ENCODE data around the gene SULT4A1. TPM values are rescaled to one million over a fixed set of nuclear protein-coding genes. Genes with fewer than 3 reads are reported as not detected.

SULT4A1 gene
- total and polyA plus RNA-seq, 2 of the 4 experiments (the other 2 are of a cell fraction) = 1.1 to 5.2 TPM

DNA sequence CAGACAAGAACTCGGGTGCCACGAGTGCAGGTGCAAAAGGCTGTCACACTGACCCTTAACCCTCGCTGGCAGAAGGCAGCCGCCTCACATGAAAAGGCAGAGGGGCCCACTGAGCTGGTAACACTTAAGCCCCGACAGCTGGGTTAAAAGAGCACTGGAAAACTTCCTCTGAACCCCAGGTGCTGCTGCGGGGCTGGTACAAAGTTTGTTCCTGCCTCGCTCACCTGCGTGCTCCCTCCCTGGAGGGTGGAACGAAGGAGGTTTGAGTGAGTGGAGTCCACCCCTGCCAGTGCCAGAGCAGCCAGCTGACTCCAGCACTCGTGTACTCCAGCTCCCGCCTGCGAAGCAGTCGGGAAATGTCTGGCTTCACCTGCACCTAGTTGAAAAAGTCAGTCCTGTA, 12.6 kb downstream of the SULT4A1 start:
- Histone ChIP-seq H3K4me2 (ENCODE audit: low read depth, low read length) (no peak overlapping the region), H3K27me3 (ENCODE audit: control insufficient read depth, insufficient read depth, low read length) (peaks cover 1% of the 10 kb centered on the region; the same call in 1 of the 2 replicates), H4K20me1 (ENCODE audit: insufficient read depth, low read length) (peaks cover 17% of the 10 kb centered on the region), H3K9me1 (ENCODE audit: insufficient read depth, low read length) (no peaks in the 10 kb centered on the region), H3K79me1 (ENCODE audit: low read depth in 1 of 2, low read length in 2 of 2) (peaks cover 0 to 2% of the 10 kb centered on the region in 2 experiments; a peak in 1 of 4 replicates), H2AK9ac (replicated peaks; ENCODE audit: low read depth, low read length, poor library complexity) (no peak overlapping the region), H3K27ac (ENCODE audit: insufficient read depth, low read length) (no peak overlapping the region), H3K14ac (replicated peaks; ENCODE audit: low read depth, low read length) (no peak overlapping the region), H3K9ac (ENCODE audit: low read depth, low read length) (no peak overlapping the region), H3K9me3 (ENCODE audit: control insufficient read depth, insufficient read depth, low read length) (no peaks in the 10 kb centered on the region), H2BK20ac (ENCODE audit: low read depth, low read length) (no peak overlapping the region), H3K36me3 (ENCODE audit: control insufficient read depth, insufficient read depth, low read length) (no peaks in the 10 kb centered on the region), H3K23ac (ENCODE audit: low read depth, low read length) (no peak overlapping the region), H3K56ac (ENCODE audit: extremely low read depth, insufficient read depth, low read length) (no peak overlapping the region), H4K8ac (ENCODE audit: low read depth in 2 of 2, low read length in 2 of 2) (no peak overlapping the region), H2BK15ac (ENCODE audit: low read depth, low read length) (no peak overlapping the region), H3K4ac (ENCODE audit: low read depth, low read length) (no peak overlapping the region), H3K18ac (ENCODE audit: low read depth, low read length) (no peak overlapping the region), H3K4me3 (ENCODE audit: insufficient read depth, low read depth, low read length) (no peak overlapping the region), H4K5ac (ENCODE audit: low read depth, low read length) (no peak overlapping the region), H2BK5ac (ENCODE audit: low read depth, low read length, poor library complexity, severe bottlenecking) (no peak overlapping the region), H2BK120ac (ENCODE audit: low read depth, low read length) (no peak overlapping the region), H3K4me1 (ENCODE audit: control insufficient read depth, insufficient read depth, low read length) (peaks cover 5% of the 10 kb centered on the region; the same call in 1 of the 2 replicates), H2AFZ (replicated peaks; ENCODE audit: low read length, poor library complexity) (no peak overlapping the region), H4K91ac (ENCODE audit: insufficient read depth, low read depth, low read length) (no peak overlapping the region), H2AK5ac (ENCODE audit: low read depth, low read length) (no peak overlapping the region)
- intact Hi-C loops (cut with micrococcal nuclease) = no loop called here
- TF ChIP-seq, protein P1, sequence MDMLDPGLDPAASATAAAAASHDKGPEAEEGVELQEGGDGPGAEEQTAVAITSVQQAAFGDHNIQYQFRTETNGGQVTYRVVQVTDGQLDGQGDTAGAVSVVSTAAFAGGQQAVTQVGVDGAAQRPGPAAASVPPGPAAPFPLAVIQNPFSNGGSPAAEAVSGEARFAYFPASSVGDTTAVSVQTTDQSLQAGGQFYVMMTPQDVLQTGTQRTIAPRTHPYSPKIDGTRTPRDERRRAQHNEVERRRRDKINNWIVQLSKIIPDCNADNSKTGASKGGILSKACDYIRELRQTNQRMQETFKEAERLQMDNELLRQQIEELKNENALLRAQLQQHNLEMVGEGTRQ (IDR thresholded peaks at IDR 0.05; ENCODE audit: low read depth, low read length) = no peak
- no peak for TF ChIP-seq MAZ (IDR thresholded peaks at IDR 0.05; ENCODE audit: borderline replicate concordance, low read depth, low read length)
- no peak for TF ChIP-seq RAD21 (IDR thresholded peaks at IDR 0.05; ENCODE audit: low read length)
- TF ChIP-seq CEBPB (IDR thresholded peaks at IDR 0.05; ENCODE audit: low read depth, low read length) = no peak
- TF ChIP-seq, protein P2, sequence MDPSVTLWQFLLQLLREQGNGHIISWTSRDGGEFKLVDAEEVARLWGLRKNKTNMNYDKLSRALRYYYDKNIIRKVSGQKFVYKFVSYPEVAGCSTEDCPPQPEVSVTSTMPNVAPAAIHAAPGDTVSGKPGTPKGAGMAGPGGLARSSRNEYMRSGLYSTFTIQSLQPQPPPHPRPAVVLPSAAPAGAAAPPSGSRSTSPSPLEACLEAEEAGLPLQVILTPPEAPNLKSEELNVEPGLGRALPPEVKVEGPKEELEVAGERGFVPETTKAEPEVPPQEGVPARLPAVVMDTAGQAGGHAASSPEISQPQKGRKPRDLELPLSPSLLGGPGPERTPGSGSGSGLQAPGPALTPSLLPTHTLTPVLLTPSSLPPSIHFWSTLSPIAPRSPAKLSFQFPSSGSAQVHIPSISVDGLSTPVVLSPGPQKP (IDR thresholded peaks at IDR 0.05; ENCODE audit: borderline replicate concordance, low read depth, low read length) = no peak
- TF ChIP-seq RCOR1 (IDR thresholded peaks at IDR 0.05; ENCODE audit: insufficient replicate concordance, low read length) = no peak
- TF ChIP-seq SMC3 (IDR thresholded peaks at IDR 0.05; ENCODE audit: low read depth, low read length) = no peak
- no peak for TF ChIP-seq FOS (IDR thresholded peaks at IDR 0.05; ENCODE audit: low read depth, low read length)
- no peak for TF ChIP-seq BHLHE40 (IDR thresholded peaks at IDR 0.05; ENCODE audit: low read depth, low read length)
- no peak for TF ChIP-seq NFE2L2 (IDR thresholded peaks at IDR 0.05; ENCODE audit: low read depth, low read length)
- no peak for TF ChIP-seq MAFK (IDR thresholded peaks at IDR 0.05; ENCODE audit: low read depth, low read length)
- ATAC-seq (ENCODE audit: low read depth) = no peak
- dilution Hi-C loops (cut with HindIII; ENCODE audit: low sequenced_read_pairs, unreplicated experiment) = no loop called here
- DNase-seq = no peak
- in situ Hi-C loops (cut with MboI; ENCODE audit: low sequenced_read_pairs) = no loop called here
- POLR2A ChIA-PET (ENCODE audit: unreplicated experiment) = no interaction called here
- 92% methylated on average over 7 of the region's 13 CpGs; no CpG with 5 or more reads in 1 of the 2 experiments for WGBS, 2 experiments (ENCODE audit: extremely low coverage in 2 of 2, insufficient read length in 1 of 2)
- BruUV-seq (replicated peaks) = no TSS peak
- CTCF ChIA-PET = no interaction called here
